WI38 (cell line): ENCODE results near the gene SH3TC1.

ENCODE experiments used
- H3K4me3 ChIP-seq: 2 replicates; pipeline ENCODE4 v1.5.1; 2011; ENCODE audit warnings: low read depth, mild to moderate bottlenecking, control low read depth, low read length
- TF ChIP-seq, protein P1 (sequence below): IDR thresholded peaks from 2 replicates; pipeline ENCODE4 v1.5.1; 2012; ENCODE audit warnings: low read depth, mild to moderate bottlenecking, control low read depth, low read length

SH3TC1 gene

GRCh38 chr4:8227771-8228318 is 28.8 kb downstream of the SH3TC1 start:
- H3K4me3 ChIP-seq, result no peak overlapping the region
- TF ChIP-seq, protein P1, sequence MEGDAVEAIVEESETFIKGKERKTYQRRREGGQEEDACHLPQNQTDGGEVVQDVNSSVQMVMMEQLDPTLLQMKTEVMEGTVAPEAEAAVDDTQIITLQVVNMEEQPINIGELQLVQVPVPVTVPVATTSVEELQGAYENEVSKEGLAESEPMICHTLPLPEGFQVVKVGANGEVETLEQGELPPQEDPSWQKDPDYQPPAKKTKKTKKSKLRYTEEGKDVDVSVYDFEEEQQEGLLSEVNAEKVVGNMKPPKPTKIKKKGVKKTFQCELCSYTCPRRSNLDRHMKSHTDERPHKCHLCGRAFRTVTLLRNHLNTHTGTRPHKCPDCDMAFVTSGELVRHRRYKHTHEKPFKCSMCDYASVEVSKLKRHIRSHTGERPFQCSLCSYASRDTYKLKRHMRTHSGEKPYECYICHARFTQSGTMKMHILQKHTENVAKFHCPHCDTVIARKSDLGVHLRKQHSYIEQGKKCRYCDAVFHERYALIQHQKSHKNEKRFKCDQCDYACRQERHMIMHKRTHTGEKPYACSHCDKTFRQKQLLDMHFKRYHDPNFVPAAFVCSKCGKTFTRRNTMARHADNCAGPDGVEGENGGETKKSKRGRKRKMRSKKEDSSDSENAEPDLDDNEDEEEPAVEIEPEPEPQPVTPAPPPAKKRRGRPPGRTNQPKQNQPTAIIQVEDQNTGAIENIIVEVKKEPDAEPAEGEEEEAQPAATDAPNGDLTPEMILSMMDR, result no peak

DNA sequence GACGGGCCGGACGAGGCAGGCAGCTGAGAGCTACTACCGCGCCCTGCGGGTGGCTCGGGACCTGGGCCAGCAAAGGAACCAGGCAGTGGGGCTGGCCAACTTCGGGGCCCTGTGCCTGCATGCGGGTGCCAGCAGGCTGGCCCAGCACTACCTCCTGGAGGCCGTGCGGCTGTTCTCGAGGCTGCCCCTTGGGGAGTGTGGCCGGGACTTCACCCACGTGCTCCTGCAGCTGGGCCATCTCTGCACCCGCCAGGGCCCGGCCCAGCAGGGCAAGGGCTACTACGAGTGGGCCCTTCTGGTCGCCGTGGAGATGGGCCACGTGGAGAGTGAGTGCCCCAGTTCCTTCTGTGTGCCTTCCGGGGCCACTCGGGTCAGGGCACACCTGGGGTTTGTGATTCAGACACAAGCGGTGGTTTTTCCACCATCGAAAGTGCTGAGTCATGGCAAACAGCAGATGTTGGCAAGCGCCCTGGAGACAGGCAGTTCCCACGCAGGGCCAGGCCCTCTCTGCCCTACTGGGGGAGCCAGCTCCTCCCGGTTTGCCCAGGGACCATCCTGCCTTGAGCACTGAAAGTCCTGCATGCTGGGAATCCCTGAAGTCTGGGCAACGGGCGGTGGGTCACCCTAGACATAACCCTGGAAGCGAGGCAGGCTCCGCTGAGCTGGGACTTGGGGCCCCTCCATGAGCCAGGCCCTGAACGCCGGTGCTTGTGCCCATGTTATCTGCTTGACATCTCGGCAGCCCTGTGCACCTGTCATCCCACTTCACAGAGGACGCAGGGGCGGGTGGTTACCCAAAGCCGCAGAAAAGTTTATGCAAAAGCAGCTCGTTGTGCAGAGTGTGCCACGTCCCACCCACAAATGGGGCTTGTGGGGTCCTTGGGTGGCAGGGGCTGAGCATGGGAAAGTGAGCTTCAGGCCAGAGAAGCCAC is 29.5 kb downstream of the SH3TC1 start:
- H3K4me3 ChIP-seq, result no peak overlapping the region
- TF ChIP-seq, protein P1, result no peak

DNA sequence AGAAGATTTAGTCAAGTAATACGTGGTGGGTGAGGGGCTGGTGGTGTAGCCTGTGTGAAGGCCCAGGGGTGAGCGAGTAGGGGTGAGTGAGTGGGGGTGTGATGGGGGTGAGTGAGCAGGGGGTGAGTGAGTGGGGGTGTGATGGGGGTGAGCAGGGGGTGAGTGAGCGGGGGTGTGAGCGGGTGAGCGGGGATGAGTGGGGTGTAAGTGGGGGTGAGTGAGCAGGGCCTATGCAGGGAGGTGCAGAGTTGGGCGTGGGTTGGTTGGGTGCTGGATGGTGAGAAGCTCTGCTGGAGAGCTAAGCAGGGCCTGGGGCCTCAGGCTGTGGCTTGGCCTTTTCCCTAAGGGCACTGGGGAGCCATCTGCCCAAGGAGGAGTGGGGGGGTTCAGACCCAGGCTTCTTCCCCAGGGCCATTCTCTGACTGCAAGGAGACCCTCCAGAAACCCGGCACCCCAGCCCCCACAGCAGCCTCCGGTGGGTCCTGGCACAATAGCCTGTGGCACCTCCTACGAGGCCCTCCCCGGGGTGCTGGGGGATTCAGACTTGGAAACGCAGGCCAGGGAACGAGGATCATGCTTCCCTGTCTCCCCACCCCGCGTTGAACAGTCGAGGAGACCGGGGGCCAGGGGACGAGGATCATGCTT is 30.4 kb downstream of the SH3TC1 start:
- TF ChIP-seq, protein P1, result no peak
- H3K4me3 ChIP-seq, result no peak overlapping the region

- TF ChIP-seq, protein P1, result no peak
- no peak overlapping the region for H3K4me3 ChIP-seq
Measured at GRCh38 chr4:8230033-8230432, 30.9 kb downstream of the SH3TC1 start.

GRCh38 chr4:8230891-8231290 is 31.8 kb downstream of the SH3TC1 start:
- H3K4me3 ChIP-seq, result no peak overlapping the region
- TF ChIP-seq, protein P1, result no peak

GRCh38 chr4:8231551-8232049 is 32.5 kb downstream of the SH3TC1 start:
- TF ChIP-seq, protein P1, result no peak
- no peak overlapping the region for H3K4me3 ChIP-seq
